Fibroblast of lung (primary cell): ENCODE data around the gene TTC22.

ENCODE experiments used
- CTCF ChIP-seq, 2 donors: IDR thresholded peaks in 1 of 2; conservative IDR thresholded peaks in 1 of 2; 1 replicate in 1 of 2; 2 replicates in 1 of 2; pipeline ENCODE4 v1.5.1; 2011 to 2012; ENCODE audit warnings: low read length in 2 of 2, control low read depth in 1 of 2, inconsistent platforms in 1 of 2, low read depth in 1 of 2, mild to moderate bottlenecking in 1 of 2
- EZH2 ChIP-seq: IDR thresholded peaks from 2 replicates; pipeline ENCODE4 v1.5.1; 2012; ENCODE audit warnings: low read length, control low read depth, mild to moderate bottlenecking; ENCODE audit errors: missing control alignments

GRCh38 chr1:54777431-54777830 lies 23.7 kb downstream of the TTC22 start:
- TF ChIP-seq CTCF (conservative IDR thresholded peaks at IDR 0.05 in 1 of 2, IDR thresholded peaks at IDR 0.05 in 1 of 2; ENCODE audit: low read depth in 1 of 2, low read length in 2 of 2) (no peak), EZH2 (no peak)
